Ureter (tissue), 1 donor: ENCODE results near the gene POLN. TPM values are rescaled to one million over a fixed set of nuclear protein-coding genes. Genes with fewer than 3 reads are reported as not detected.
A peak's percentile ranks its signal among the peaks of the same experiment; 100 is the strongest.
"Not testable (repeated sequence)": the region's sequence is repeated elsewhere in the genome, so short reads cannot be mapped to it uniquely, and the experiment has no call there.

Source experiments
- DNase-seq: peaks from one replicate; pipeline ENCODE4 v3.0.0-alpha.2; 2020; ENCODE audit warnings: low spot score
- total RNA-seq: library from RNA; stranded (reverse); gene quantifications from one replicate; pipeline ENCODE4 v1.2.4, GENCODE V29; 2023
- donor health status: DM: yes; HTN: yes; CAD: no.

The POLN gene
- total RNA-seq, 1 donor from 2014 or later: 3.1 TPM

GRCh38 chr4:2251795-2252529 is 10.0 kb upstream of the POLN start:
- peak; percentile 39 for DNase-seq

GRCh38 chr4:2251073-2251794 is 9.3 kb upstream of the POLN start:
- peak; percentile 37 for DNase-seq

GRCh38 chr4:2250357-2251072 is 8.6 kb upstream of the POLN start:
- DNase-seq: no peak

- DNase-seq: no peak
Measured at GRCh38 chr4:2249526-2250356, 7.8 kb upstream of the POLN start.

GRCh38 chr4:2248821-2249261 is 6.9 kb upstream of the POLN start:
- DNase-seq: no peak

- DNase-seq: no peak
Measured at GRCh38 chr4:2248044-2248780, 6.3 kb upstream of the POLN start.

- peak; percentile 42 for DNase-seq
Measured at GRCh38 chr4:2247128-2248043, 5.5 kb upstream of the POLN start.

- DNase-seq: peak; percentile 43
Measured at GRCh38 chr4:2246384-2247127, 4.6 kb upstream of the POLN start.

GRCh38 chr4:2245787-2246275 is 3.9 kb upstream of the POLN start:
- no peak for DNase-seq

GRCh38 chr4:2245057-2245786 is 3.3 kb upstream of the POLN start:
- no peak for DNase-seq

- peak; percentile 60 for DNase-seq
Measured at GRCh38 chr4:2243681-2244380, 1.9 kb upstream of the POLN start.

GRCh38 chr4:2241003-2241402 is 918 bp downstream of the POLN start:
- DNase-seq: no peak

- no peak for DNase-seq
Measured at GRCh38 chr4:2236944-2237666, 4.8 kb downstream of the POLN start.

- no peak for DNase-seq
Measured at GRCh38 chr4:2231082-2231481, 10.8 kb downstream of the POLN start.

- DNase-seq: no peak
Measured at GRCh38 chr4:2226261-2226660, 15.7 kb downstream of the POLN start.

- DNase-seq: no peak
Measured at GRCh38 chr4:2222838-2223237, 19.1 kb downstream of the POLN start.

- not testable (repeated sequence) for DNase-seq
Measured at GRCh38 chr4:2221378-2221777, 20.5 kb downstream of the POLN start.
